ENCODE measurements around the gene TMCC2. TPM values are rescaled to one million over a fixed set of nuclear protein-coding genes. Genes with fewer than 3 reads are reported as not detected.
"Not testable (repeated sequence)": the region's sequence is repeated elsewhere in the genome, so short reads cannot be mapped to it uniquely, and the experiment has no call there.

The TMCC2 gene, protein sequence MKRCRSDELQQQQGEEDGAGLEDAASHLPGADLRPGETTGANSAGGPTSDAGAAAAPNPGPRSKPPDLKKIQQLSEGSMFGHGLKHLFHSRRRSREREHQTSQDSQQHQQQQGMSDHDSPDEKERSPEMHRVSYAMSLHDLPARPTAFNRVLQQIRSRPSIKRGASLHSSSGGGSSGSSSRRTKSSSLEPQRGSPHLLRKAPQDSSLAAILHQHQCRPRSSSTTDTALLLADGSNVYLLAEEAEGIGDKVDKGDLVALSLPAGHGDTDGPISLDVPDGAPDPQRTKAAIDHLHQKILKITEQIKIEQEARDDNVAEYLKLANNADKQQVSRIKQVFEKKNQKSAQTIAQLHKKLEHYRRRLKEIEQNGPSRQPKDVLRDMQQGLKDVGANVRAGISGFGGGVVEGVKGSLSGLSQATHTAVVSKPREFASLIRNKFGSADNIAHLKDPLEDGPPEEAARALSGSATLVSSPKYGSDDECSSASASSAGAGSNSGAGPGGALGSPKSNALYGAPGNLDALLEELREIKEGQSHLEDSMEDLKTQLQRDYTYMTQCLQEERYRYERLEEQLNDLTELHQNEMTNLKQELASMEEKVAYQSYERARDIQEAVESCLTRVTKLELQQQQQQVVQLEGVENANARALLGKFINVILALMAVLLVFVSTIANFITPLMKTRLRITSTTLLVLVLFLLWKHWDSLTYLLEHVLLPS
- 1 to 10 TPM; 2.6 to 5.3 TPM for total RNA-seq

GRCh38 chr1:205227584-205228013, at the start of gene TMCC2:
Gene TMCC2, plus strand, starts transcription at chr1:205227946. Its CDS starts 619 bp downstream, at chr1:205228565.
- Mint-ChIP-seq H3K36me3 (no peaks in the 10 kb centered on the region), H3K9me3 (ENCODE audit: low read depth) (no peaks in the 10 kb centered on the region), H3K4me1 (peaks cover 44% of the 10 kb centered on the region), H3K27me3 (peaks cover 48% of the 10 kb centered on the region), H3K4me3 (peak within 1 kb of the TSS; percentile 91), H3K27ac (peak within 1 kb of the TSS; percentile 75)
- ATAC-seq, result peak; percentile 95
- DNase-seq, result peak; percentile 90
- CTCF ChIA-PET, result interaction anchor here (0.6 to 10.6 kb wide), 22 partner anchors 9 to 493 kb away, joined by 3 to 207 read pairs (median 6); partner anchors contain the start of genes DSTYK, NUAK2 and RBBP5

- DNase-seq (no peak), ATAC-seq (peak; percentile 36)
- Mint-ChIP-seq H3K27ac (no peak overlapping the region), H3K36me3 (peaks cover 23% of the 10 kb centered on the region), H3K4me1 (peaks cover 35% of the 10 kb centered on the region), H3K4me3 (no peak overlapping the region), H3K27me3 (no peaks in the 10 kb centered on the region), H3K9me3 (ENCODE audit: low read depth) (no peaks in the 10 kb centered on the region)
- CTCF ChIA-PET, result interaction anchor here (0.9 to 1.8 kb wide), 3 partner anchors 12 to 94 kb away, joined by 3 to 5 read pairs (median 3); no protein-coding TSS in a partner anchor
These were observed 47.9 kb upstream of the TMCC2 start for GRCh38 chr1:205179842-205180241.

DNA sequence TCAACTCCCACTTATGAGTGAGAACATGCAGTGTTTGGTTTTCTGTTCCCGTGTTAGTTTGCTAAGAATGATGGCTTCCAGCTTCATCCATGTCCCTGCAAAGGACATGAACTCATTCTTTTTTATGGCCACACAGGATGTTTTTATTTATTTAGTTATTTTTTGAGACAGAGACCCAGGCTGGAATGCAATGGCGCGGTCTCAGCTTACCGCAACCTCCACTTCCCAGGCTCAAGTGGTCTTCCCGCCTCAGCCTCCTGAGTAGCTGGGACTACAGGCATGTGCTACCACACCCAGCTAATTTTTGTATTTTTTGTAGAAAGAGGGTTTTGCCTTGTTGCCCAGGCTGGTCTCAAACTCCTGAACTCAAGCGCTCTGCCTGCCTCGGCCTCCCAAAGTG, 47.4 kb upstream of the TMCC2 start:
- Mint-ChIP-seq H3K4me1 (peaks cover 36% of the 10 kb centered on the region), H3K27ac (peak overlapping the region; percentile 44), H3K36me3 (peaks cover 23% of the 10 kb centered on the region)
- ATAC-seq; H3K27me3 Mint-ChIP-seq; DNase-seq; H3K9me3 Mint-ChIP-seq (ENCODE audit: low read depth); H3K4me3 Mint-ChIP-seq: not testable (repeated sequence)
- CTCF ChIA-PET, result interaction anchor here (0.9 to 1.8 kb wide), 2 partner anchors 12 to 93 kb away, joined by 3 to 5 read pairs; no protein-coding TSS in a partner anchor

DNA sequence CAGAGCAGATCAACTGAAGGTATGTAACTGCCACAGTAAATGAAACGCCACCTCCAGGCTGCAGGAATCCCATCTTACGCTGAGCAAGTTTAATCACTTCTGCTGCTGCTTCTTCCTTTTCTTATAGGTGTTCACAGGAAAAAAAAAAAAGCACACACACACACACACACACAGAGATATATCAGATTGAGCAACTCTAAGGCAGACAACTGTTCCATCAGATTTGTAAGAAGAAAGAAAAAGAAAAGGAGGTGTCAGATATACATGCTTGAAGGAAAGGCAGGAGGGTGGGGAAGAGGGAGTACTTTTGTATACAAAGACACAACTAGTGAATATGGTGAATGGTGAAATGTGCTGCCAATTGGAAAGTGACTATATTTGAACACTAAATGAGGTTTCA, 44.8 kb upstream of the TMCC2 start:
- H3K36me3 Mint-ChIP-seq, result peaks cover 28% of the 10 kb centered on the region

GRCh38 chr1:205183676-205184335, 43.9 kb upstream of the TMCC2 start:
- H3K27ac Mint-ChIP-seq, result peak overlapping the region; percentile 74
- no peak for ATAC-seq
- H3K4me1 Mint-ChIP-seq, result peaks cover 64% of the 10 kb centered on the region
- CTCF ChIA-PET, result interaction anchor here (1.3 to 3.2 kb wide), 2 partner anchors 15 to 72 kb away, joined by 4 to 20 read pairs; no protein-coding TSS in a partner anchor
- no peaks in the 10 kb centered on the region for H3K27me3 Mint-ChIP-seq
- H3K36me3 Mint-ChIP-seq, result peaks cover 28% of the 10 kb centered on the region
- H3K4me3 Mint-ChIP-seq, result peak overlapping the region; percentile 25
- no peak for DNase-seq
- no peaks in the 10 kb centered on the region for H3K9me3 Mint-ChIP-seq (ENCODE audit: low read depth)

More for the DNA sequence above, 44.8 kb upstream of the TMCC2 start:
- no peaks in the 10 kb centered on the region for H3K27me3 Mint-ChIP-seq
- H3K9me3 Mint-ChIP-seq (ENCODE audit: low read depth), result no peaks in the 10 kb centered on the region
- H3K27ac Mint-ChIP-seq, result no peak overlapping the region
- CTCF ChIA-PET, result interaction anchor here (1.3 kb wide), 1 partner anchor 73 kb away, joined by 4 read pairs; no protein-coding TSS in a partner anchor
- no peak for DNase-seq
- peaks cover 60% of the 10 kb centered on the region for H3K4me1 Mint-ChIP-seq
- no peak for ATAC-seq
- H3K4me3 Mint-ChIP-seq, result no peak overlapping the region

DNA sequence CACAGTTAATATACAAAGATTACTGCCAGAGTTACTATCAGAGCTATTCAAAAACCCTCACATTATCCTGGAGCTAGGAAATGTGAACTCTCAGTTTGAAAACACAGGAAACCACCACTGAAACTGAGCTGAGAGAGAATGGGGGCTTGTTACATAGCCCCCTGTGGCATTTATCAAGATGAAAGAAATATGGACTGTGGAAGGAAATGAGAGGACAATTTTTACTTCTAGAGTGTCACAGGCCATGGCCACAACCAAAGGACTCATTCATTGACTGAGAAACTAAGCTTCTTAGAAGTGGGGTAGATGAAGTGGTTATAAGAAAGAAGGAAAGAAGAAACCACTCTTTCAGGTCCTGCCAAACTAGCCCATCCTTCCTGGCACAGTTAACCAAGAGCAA, 41.6 kb upstream of the TMCC2 start:
- Mint-ChIP-seq H3K36me3 (peaks cover 25% of the 10 kb centered on the region), H3K27me3 (no peaks in the 10 kb centered on the region), H3K9me3 (ENCODE audit: low read depth) (no peaks in the 10 kb centered on the region), H3K4me1 (peaks cover 67% of the 10 kb centered on the region), H3K27ac (peak overlapping the region; percentile 69), H3K4me3 (peak overlapping the region; percentile 2)
- ATAC-seq, result peak; percentile 82
- peak; percentile 57 for DNase-seq
- CTCF ChIA-PET, result interaction anchor here (0.8 to 3.2 kb wide), 6 partner anchors 13 to 70 kb away, joined by 3 to 20 read pairs (median 4); no protein-coding TSS in a partner anchor

DNA sequence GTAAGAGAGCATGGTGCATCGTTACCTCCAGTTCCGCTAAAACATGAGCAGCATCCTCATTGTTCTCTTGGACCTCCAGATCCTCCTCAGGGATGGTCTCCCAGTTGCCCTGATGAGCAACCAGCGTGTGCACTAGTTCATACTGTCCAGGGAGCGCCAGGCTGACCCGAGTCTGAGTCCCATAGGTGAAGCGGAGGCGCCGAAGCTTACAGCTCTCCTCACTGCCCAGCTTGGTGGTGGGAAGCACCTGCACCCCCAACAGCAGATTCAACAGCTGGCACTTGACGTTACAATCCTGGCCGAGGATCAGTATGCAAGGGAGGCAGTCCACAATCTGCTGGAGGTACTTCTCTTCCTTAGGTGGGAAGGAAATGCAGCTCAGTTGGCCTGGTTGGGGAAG, 40.3 kb upstream of the TMCC2 start:
- H3K4me1 Mint-ChIP-seq, result peaks cover 75% of the 10 kb centered on the region
- H3K9me3 Mint-ChIP-seq (ENCODE audit: low read depth), result no peaks in the 10 kb centered on the region
- no peaks in the 10 kb centered on the region for H3K27me3 Mint-ChIP-seq
- CTCF ChIA-PET, result interaction anchor here (1.2 kb wide), 1 partner anchor 11 kb away, joined by 3 read pairs; no protein-coding TSS in a partner anchor
- ATAC-seq, result no peak
- H3K36me3 Mint-ChIP-seq, result peaks cover 25% of the 10 kb centered on the region
- DNase-seq, result no peak
- no peak overlapping the region for H3K27ac Mint-ChIP-seq
- no peak overlapping the region for H3K4me3 Mint-ChIP-seq

DNA sequence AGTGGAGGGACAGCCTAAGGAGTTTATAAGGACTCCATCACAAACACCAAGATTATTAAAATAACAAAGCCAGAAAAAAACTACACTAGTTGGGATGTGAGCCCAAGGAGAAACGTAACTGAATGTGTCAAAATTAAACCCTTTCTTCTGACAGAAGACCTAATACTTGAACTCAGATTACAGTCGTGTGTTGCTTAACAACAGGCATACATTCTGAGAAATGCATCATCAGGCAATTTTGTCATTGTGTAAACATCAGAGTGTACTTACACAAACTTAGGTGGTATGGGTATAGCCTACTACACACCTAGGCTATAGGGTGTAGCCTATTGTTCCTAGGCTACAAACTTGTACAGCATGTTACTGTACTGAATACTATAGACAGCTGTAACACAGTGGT, 39.6 kb upstream of the TMCC2 start:
- CTCF ChIA-PET, result interaction anchor here (1.2 kb wide), 1 partner anchor 10 kb away, joined by 3 read pairs; no protein-coding TSS in a partner anchor
- Mint-ChIP-seq H3K4me1 (peaks cover 71% of the 10 kb centered on the region), H3K27me3 (no peaks in the 10 kb centered on the region), H3K36me3 (peaks cover 20% of the 10 kb centered on the region), H3K27ac (no peak overlapping the region), H3K9me3 (ENCODE audit: low read depth) (no peaks in the 10 kb centered on the region), H3K4me3 (no peak overlapping the region)
- DNase-seq (no peak), ATAC-seq (no peak)

GRCh38 chr1:205188596-205188995, 39.1 kb upstream of the TMCC2 start:
- ATAC-seq (no peak), DNase-seq (no peak)
- Mint-ChIP-seq H3K9me3 (ENCODE audit: low read depth) (no peaks in the 10 kb centered on the region), H3K4me3 (no peak overlapping the region), H3K27ac (no peak overlapping the region), H3K4me1 (peaks cover 69% of the 10 kb centered on the region), H3K36me3 (peaks cover 18% of the 10 kb centered on the region), H3K27me3 (no peaks in the 10 kb centered on the region)
- CTCF ChIA-PET, result interaction anchor here (1.1 kb wide), 1 partner anchor 40 kb away, joined by 3 read pairs; the partner anchor contains the start of gene TMCC2

DNA sequence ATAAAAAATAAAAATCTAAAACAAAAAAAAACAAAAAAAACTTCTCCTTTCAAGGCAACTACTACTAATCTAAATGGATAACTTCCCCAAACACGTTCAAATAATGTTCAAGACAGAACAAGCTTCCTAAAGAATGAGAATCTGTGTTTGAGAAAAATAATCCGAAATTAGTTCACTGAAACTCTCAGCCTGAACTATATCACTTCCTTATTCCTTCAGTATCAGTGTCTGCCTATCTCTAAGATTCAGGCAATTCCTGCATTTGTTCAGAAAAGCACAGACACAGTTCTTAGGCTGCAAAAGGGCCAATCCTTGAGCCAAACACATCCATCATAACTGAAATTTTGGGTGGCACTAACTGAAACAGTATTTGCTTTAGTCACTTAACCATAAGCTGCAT, 38.6 kb upstream of the TMCC2 start:
- H3K9me3 Mint-ChIP-seq (ENCODE audit: low read depth), result peaks cover 3% of the 10 kb centered on the region
- H3K27me3 Mint-ChIP-seq, result no peaks in the 10 kb centered on the region
- ATAC-seq (no peak), DNase-seq (no peak)
- CTCF ChIA-PET, result interaction anchor here (1.1 kb wide), 1 partner anchor 39 kb away, joined by 3 read pairs; the partner anchor contains the start of gene TMCC2
- H3K27ac Mint-ChIP-seq, result no peak overlapping the region
- peaks cover 67% of the 10 kb centered on the region for H3K4me1 Mint-ChIP-seq
- no peak overlapping the region for H3K4me3 Mint-ChIP-seq
- H3K36me3 Mint-ChIP-seq, result peaks cover 19% of the 10 kb centered on the region

- ATAC-seq, result no peak
- no peak for DNase-seq
- H3K4me3 Mint-ChIP-seq, result no peak overlapping the region
- no peaks in the 10 kb centered on the region for H3K27me3 Mint-ChIP-seq
- peaks cover 55% of the 10 kb centered on the region for H3K4me1 Mint-ChIP-seq
- peaks cover 4% of the 10 kb centered on the region for H3K9me3 Mint-ChIP-seq (ENCODE audit: low read depth)
- no peak overlapping the region for H3K27ac Mint-ChIP-seq
- CTCF ChIA-PET, result interaction anchor here (0.8 to 1.5 kb wide), 2 partner anchors 11 to 12 kb away, joined by 4 to 5 read pairs; no protein-coding TSS in a partner anchor
- H3K36me3 Mint-ChIP-seq, result peaks cover 22% of the 10 kb centered on the region
These were observed 36.7 kb upstream of the TMCC2 start for GRCh38 chr1:205190845-205191577.

DNA sequence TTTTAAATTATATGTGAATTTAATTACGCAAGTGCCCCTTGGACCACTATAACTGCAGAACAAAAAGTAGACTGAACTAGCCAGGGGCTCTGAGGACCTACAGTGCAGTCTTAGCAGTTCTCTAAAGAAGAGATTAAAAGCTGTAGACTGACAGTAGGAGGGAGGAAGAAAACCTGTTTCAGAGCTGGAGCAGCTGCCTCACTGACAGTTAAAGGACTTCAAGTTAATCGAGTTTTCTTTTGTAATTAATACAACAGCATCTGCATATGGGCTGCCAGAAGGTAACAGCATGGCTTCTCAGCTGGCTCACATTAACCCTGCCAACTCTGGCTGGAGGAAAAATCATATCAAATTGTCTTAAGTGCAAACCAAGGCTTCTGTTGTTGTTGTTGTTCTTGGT, 36.1 kb upstream of the TMCC2 start:
- Mint-ChIP-seq H3K27me3 (no peaks in the 10 kb centered on the region), H3K36me3 (peaks cover 26% of the 10 kb centered on the region), H3K27ac (no peak overlapping the region), H3K4me3 (no peak overlapping the region), H3K4me1 (peaks cover 48% of the 10 kb centered on the region), H3K9me3 (ENCODE audit: low read depth) (peaks cover 4% of the 10 kb centered on the region)
- ATAC-seq, result no peak
- no peak for DNase-seq
- CTCF ChIA-PET, result interaction anchor here (0.6 to 1.5 kb wide), 3 partner anchors 11 to 17 kb away, joined by 3 to 5 read pairs (median 4); no protein-coding TSS in a partner anchor

All from activated CD8-positive, alpha-beta memory T cell treated with anti-CD3 and anti-CD28 coated beads, Interleukin-2, amount 10 ng/mL, durations not matched to agents 7 days and 5 days (primary cell).